ENCODE data around the gene EIF3J. TPM values are rescaled to one million over a fixed set of nuclear protein-coding genes. Genes with fewer than 3 reads are reported as not detected.

EIF3J gene
- total RNA-seq, 4 donors from 2014 or later = 53.6 to 93.6 (median 74.7) TPM

GRCh38 chr15:44495562-44495961, 41.4 kb upstream of the EIF3J start:
- Histone ChIP-seq H3K36me3 (peaks cover 0 to 68% (median 0%) of the 10 kb centered on the region in 3 donors), H3K27me3 (no peaks in the 10 kb centered on the region), H3K4me3 (no peak overlapping the region), H3K9me3 (no peaks in the 10 kb centered on the region), H3K4me1 (no peaks in the 10 kb centered on the region), H3K27ac (no peak overlapping the region)
- no peak for DNase-seq (ENCODE audit: low spot score in 2 of 2)
- TF ChIP-seq POLR2A (IDR thresholded peaks at IDR 0.05) = no peak
- TF ChIP-seq EP300 (IDR thresholded peaks at IDR 0.05) = no peak
- no peak for TF ChIP-seq CTCF (IDR thresholded peaks at IDR 0.05)
- WGBS, 2 donors = 87 to 96% methylated on average over 8 of the region's 8 CpGs

DNA sequence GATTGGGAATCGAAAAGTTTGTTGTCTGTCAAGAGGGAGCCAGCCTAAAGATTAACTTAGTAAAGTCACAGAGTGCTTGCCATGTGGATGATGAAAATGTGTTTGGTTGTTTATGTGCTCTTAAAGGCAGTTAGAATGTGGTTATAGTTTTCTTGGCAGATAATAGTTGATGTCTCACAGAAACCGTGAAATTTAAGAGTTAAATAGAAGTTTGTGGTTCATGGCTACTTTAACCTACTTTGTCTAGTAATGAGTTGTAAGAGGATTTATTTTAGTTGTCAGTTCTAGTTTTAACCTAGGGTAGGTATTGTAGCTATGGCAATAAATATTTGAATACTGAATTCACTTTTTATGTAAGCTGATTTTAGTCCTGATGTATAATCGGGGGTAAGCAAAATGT, 36.4 kb upstream of the EIF3J start:
- no peaks in the 10 kb centered on the region for H3K9me3 ChIP-seq
- H3K27ac ChIP-seq = no peak overlapping the region
- DNase-seq (ENCODE audit: low spot score in 2 of 2) = no peak
- H3K36me3 ChIP-seq = peaks cover 0 to 64% (median 0%) of the 10 kb centered on the region in 3 donors
- no peaks in the 10 kb centered on the region for H3K4me1 ChIP-seq
- 83% methylated on average over 3 of the region's 3 CpGs for WGBS, 2 donors
- no peak overlapping the region for H3K4me3 ChIP-seq
- no peak for TF ChIP-seq CTCF (IDR thresholded peaks at IDR 0.05)
- no peak for TF ChIP-seq EP300 (IDR thresholded peaks at IDR 0.05)
- no peak for TF ChIP-seq POLR2A (IDR thresholded peaks at IDR 0.05)
- H3K27me3 ChIP-seq = no peaks in the 10 kb centered on the region

DNA sequence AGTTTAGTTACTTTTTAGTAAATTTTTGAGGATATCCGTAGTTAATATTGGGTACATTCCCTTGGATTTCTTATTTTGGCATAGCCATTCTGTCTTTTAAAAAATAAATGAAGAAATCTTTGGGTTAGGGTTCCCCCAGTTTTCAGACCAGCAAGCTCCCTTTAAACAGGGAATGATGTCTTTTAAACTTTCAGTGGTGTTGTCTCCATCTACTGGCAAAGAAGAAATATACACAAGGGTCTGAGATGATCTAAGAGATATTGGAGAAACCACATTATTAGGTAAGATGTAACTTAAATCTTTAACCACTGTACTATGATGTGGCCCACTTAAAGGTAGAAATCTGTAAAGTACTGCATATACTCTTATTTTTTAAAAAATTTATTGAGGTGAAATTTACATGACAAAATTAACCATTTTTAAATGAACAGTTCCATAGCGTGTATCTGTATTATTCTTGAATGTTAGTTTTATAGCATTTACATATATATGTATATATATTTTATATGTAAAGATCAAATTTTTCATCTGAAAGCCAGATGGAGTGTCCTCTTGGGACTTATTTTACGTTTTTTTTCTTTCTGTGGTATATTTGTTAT, 35.1 kb upstream of the EIF3J start:
- TF ChIP-seq EP300 (IDR thresholded peaks at IDR 0.05) (no peak), CTCF (IDR thresholded peaks at IDR 0.05) (peak; percentile 34 to 60 (median 49))
- no peak for DNase-seq (ENCODE audit: low spot score in 2 of 2)
- no peaks in the 10 kb centered on the region for H3K4me1 ChIP-seq
- H3K9me3 ChIP-seq = no peaks in the 10 kb centered on the region
- peaks cover 0 to 58% (median 0%) of the 10 kb centered on the region in 3 donors for H3K36me3 ChIP-seq
- no peaks in the 10 kb centered on the region for H3K27me3 ChIP-seq
- WGBS, 2 donors = 65 to 74% methylated on average over 3 of the region's 3 CpGs
- H3K27ac ChIP-seq = no peak overlapping the region
- no peak overlapping the region for H3K4me3 ChIP-seq

- no peak overlapping the region for H3K27ac ChIP-seq
- H3K9me3 ChIP-seq = no peaks in the 10 kb centered on the region
- H3K36me3 ChIP-seq = peaks cover 0 to 49% (median 5%) of the 10 kb centered on the region in 3 donors
- no peaks in the 10 kb centered on the region for H3K4me1 ChIP-seq
- no peak overlapping the region for H3K4me3 ChIP-seq
- no peak for DNase-seq (ENCODE audit: low spot score in 2 of 2)
- no peak for TF ChIP-seq CTCF (IDR thresholded peaks at IDR 0.05)
- no peaks in the 10 kb centered on the region for H3K27me3 ChIP-seq
Measured at GRCh38 chr15:44516436-44516835, 20.5 kb upstream of the EIF3J start.

GRCh38 chr15:44519537-44519936, 17.4 kb upstream of the EIF3J start:
- Histone ChIP-seq H3K27me3 (no peaks in the 10 kb centered on the region), H3K9me3 (no peaks in the 10 kb centered on the region), H3K27ac (no peak overlapping the region), H3K4me3 (no peak overlapping the region), H3K4me1 (no peaks in the 10 kb centered on the region), H3K36me3 (peaks cover 0 to 74% (median 8%) of the 10 kb centered on the region in 3 donors)
- TF ChIP-seq EP300 (IDR thresholded peaks at IDR 0.05) (no peak), CTCF (IDR thresholded peaks at IDR 0.05) (no peak), POLR2A (IDR thresholded peaks at IDR 0.05) (no peak)
- 89 to 94% methylated on average over 6 of the region's 6 CpGs for WGBS, 2 donors
- no peak for DNase-seq (ENCODE audit: low spot score in 2 of 2)

Measured in tibial nerve (tissue), 4 donors.